Renal pelvis (tissue), 4 donors: Measurements from ENCODE around the gene MAP2K1. TPM values are rescaled to one million over a fixed set of nuclear protein-coding genes. Genes with fewer than 3 reads are reported as not detected.
"Not testable (repeated sequence)": the region's sequence is repeated elsewhere in the genome, so short reads cannot be mapped to it uniquely, and the experiment has no call there.

Source experiments
- DNase-seq: peaks from one replicate; pipeline ENCODE4 v3.0.0-alpha.2; 2013
- polyA plus RNA-seq, 3 donors: library from polyadenylated mRNA; unstranded; fragments of 120-200 nt; gene quantifications; one replicate each; pipeline ENCODE4 v1.2.1, GENCODE V29; 2013; ENCODE audit not compliant: insufficient read length in 3 of 3

MAP2K1 gene
- polyA plus RNA-seq, 3 donors = 51.2 to 53.8 (median 51.9) TPM

- DNase-seq = not testable (repeated sequence)
Observed at GRCh38 chr15:66470825-66471224, 84.1 kb downstream of the MAP2K1 start.

DNA sequence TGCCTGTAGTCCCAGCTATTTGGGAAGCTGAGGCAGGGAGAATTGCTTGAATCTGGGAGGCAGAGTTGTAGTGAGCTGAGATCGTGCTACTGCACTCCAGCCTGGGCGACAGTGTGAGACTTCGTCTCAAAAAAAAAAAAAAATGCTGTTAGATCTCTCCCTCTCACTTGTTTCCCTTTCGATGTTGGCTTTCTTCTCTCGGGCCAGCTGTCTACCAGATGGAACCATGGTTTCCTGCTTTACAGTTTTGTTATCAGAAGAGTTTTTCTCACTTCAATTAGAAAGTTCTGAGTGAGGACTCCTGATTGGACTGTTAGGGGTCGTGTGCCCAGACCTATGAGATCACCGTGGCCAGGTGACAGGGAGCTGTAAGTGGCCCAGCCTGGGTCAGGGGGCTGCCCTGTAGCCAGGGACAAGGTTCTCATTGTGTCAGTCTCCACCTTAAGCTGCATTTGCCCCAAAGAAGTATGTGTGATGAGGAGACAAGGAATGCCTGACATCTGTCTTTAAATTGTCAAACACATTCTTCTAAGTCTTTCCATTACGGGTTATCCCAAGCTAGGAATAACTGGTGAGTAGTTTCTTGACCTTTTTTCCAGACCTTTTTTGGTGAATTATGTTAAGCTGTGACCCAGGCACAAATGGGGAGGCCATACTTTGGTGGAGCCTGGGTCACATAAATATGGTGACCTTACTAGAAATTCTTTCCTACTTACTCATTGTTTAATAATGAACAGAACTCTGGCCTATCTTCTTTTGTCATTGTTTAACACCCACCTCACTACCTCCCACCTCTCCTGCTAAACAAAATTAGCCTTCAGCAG lies 85.7 kb downstream of the MAP2K1 start:
- no peak for DNase-seq

DNA sequence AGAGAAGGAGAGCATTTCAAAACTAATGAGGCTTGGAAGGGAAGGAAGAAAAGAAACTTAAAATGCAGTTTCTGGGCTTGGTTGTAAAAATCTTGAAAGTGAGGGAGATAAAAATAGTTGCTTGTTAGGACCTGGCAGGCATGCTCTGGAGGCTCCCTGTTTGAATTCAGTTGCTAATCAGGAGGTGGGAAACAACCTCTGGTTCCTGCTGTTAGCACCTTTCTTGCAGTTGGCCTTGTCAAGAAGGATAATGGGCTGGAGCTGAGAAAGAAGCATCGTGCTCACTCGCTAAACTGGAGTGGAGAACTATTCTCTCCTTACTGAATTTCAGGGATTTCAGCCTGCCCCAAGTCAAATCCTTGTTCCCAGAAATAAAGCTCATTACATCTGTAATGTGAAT lies 87.4 kb downstream of the MAP2K1 start:
- no peak for DNase-seq

DNA sequence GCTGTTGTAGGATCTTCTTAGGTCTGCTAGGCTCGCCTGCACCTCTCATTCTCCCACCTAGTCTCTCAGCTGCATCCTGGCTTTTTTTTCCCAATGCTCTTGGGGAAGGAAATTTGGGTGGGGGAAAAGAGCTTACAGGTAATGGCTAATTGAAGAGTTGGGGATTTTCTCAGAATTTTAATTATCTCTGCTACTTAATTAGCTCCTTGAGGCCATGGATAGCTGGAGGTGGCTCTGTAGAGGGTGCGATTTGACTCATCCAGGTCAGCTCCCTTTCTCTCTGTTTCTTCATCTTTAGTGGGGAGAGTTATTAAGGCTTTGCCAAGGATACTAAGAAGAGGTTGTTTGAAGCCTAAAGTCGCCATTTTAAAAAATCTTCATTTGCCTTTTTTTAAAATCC lies 88.3 kb downstream of the MAP2K1 start:
- DNase-seq = no peak

GRCh38 chr15:66476535-66476934 lies 89.8 kb downstream of the MAP2K1 start:
- no peak for DNase-seq

GRCh38 chr15:66477011-66477410 lies 90.3 kb downstream of the MAP2K1 start:
- no peak for DNase-seq

GRCh38 chr15:66480267-66480666 lies 93.6 kb downstream of the MAP2K1 start:
- no peak for DNase-seq

DNA sequence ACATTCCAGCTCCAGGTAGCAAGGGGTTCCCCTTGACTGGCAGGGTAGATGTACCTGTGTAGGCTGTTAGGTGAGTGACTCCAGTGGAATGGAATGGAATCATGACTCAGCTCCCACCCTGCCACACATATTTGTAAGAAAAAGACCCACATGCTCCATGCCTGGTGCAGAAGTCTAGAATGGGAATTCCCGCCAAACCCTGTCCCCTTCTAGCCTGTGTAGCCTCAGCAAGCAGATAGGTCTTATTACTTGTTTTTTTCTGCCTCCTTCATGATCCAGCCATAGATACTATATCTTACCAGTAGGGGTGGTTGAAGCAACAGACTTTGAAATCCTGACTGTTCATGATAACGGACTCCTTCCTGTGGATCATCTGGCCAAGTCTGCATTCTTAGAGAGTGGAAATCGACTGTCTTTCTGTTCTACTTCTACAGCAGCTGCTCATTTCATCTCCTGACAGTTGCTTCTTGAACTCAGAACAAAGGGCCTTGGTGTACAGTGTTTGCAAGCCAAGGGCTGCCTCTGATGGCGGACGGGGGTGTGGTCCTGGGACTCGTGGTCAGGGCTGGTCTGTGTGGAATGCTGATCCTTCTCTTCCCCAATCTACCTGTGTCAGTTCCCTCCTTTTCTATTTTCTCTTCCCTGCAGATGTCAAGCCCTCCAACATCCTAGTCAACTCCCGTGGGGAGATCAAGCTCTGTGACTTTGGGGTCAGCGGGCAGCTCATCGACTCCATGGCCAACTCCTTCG lies 94.6 kb downstream of the MAP2K1 start:
- DNase-seq = no peak

- DNase-seq = no peak
Observed at GRCh38 chr15:66482539-66482938, 95.8 kb downstream of the MAP2K1 start.

DNA sequence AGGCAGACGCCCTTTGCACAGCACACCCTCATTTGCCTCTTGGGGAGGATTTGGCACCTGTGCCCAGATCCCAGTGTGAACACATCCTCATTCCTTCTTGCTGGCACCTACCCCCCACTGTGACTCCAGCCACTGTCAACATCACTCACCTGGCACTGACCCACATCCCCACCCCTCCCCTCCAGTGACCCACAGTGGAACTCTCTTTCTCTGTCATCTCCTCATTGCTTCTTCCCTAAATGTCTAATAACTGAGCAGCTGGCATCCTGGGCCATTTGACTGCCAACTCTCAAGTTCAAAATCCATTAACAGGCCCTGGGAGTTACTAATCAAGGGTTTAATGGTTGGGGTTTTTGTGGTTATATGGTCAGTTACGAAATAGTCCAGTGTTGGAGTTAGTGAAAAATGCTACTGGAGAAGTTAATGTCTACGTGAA lies 96.4 kb downstream of the MAP2K1 start:
- DNase-seq = no peak

DNA sequence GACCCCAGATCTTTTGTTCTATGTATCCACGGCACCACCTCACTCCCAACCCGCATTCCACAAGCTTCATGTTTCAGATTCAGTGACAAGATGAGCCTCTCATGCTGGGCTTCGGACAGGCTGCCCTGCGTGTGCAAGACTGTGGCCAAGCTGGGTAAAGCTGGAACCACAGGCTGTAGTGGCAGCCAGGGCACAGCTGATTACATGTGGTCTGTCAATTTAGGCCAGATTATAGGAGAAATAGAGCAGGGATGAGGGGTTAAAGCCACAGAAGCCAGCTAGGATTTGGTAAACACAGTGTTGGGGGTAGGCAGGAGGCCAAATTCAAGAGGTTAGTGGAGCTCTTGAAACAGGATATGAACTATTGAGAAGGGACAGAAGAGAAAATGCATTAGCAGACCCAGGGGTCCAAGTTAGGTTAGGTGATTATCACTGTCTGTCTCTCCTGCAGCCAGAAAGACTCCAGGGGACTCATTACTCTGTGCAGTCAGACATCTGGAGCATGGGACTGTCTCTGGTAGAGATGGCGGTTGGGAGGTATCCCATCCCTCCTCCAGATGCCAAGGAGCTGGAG lies 97.9 kb downstream of the MAP2K1 start:
- DNase-seq = no peak

- DNase-seq = no peak
Observed at GRCh38 chr15:66486887-66487286, 100.2 kb downstream of the MAP2K1 start.

- DNase-seq = no peak
Observed at GRCh38 chr15:66488525-66488924, 101.8 kb downstream of the MAP2K1 start.

- DNase-seq = no peak
Observed at GRCh38 chr15:66489179-66489791, 102.6 kb downstream of the MAP2K1 start.

GRCh38 chr15:66491846-66492245 lies 105.1 kb downstream of the MAP2K1 start:
- DNase-seq = no peak

GRCh38 chr15:66494262-66494661 lies 107.5 kb downstream of the MAP2K1 start:
- no peak for DNase-seq

DNA sequence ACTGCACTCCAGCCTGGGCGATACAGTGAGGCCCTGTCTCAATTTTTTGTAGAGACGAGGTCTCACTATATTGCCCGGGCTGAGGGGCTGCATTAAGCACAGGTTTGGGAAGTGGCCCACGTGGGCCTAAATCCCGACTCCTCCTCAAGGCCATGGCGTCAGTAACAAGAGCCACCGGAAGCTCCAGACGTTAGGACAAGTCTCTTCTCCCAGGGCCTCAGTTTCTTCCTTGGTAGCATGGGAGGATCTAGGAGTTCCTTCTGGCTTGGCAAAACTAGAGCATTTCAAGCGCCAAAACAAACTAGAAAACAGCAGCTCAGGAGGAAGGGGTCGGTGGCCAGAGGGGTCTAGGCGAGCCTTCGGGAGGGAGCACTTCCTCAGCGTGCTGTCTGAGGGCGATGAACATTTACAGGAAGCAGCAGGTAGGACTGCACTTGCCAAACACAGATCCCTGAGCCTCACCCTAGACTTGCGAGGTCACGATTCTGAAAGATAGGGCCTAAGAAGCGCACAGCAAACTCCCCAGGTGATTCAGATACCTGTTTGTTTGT lies 110.3 kb downstream of the MAP2K1 start:
- no peak for DNase-seq

GRCh38 chr15:66497502-66498455 lies 111.1 kb downstream of the MAP2K1 start, which contains the start of gene SNAPC5:
Gene SNAPC5 (minus strand): TSS chr15:66497762. CDS start chr15:66497731, 31 bp downstream.
- DNase-seq = peak; percentile 94

DNA sequence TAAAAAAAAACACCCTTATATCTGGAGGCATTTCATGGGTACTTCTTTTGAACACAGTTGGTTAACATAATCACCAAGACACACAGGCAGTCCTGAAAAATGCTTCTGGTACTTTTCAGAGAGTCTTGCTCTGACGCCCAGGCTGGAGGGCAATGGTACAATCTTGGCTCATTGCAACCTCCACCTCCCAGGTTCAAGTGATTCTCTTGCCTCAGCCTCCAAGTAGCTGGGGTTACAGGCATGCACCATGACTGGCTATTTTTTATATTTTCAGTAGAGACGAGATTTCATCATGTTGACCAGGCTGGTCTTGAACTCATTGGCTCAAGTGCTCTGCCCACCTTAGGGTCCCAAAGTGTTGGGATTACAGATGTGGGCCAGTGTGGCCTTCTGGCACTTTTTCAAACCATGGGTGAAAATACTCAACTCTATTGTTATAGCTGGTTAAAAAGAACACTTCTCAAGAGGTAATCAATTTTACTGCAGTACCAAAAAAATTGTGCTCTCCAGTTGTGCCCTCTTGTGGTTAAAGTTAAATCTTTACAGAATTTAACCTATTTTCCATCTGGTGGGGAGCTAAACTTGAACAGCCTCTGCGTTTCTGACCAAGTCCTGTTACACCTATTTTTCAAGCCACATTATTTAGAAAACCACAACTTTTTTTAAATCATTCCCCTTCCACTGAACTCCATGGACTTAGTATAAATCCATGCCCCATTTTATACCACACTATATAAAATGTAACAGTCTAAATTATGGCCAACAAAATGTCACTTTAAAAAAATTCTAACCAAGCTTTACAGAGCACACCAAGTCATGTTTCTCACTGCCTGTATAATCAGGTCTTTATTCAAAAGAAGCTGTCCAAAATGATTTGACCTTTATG lies 112.0 kb downstream of the MAP2K1 start:
- DNase-seq = no peak

GRCh38 chr15:66500346-66500745 lies 113.6 kb downstream of the MAP2K1 start:
- not testable (repeated sequence) for DNase-seq
